HG03039 (cell line): Measurements from ENCODE around the gene AFAP1.
A peak's percentile ranks its signal among the peaks of the same experiment; 100 is the strongest.

Source experiments
- ATAC-seq: cut with Tn5 transposase; IDR thresholded peaks from one replicate; pipeline ENCODE4 v1.9.1; 2021; ENCODE audit warnings: mild to moderate bottlenecking, moderate library complexity; ENCODE audit not compliant: unreplicated experiment

The AFAP1 gene

GRCh38 chr4:7939377-7940108 lies at the start of gene AFAP1:
AFAP1 (minus strand) TSS chr4:7939861; CDS start chr4:7872078, 67,783 bp downstream.
- ATAC-seq = peak; percentile 87

- no peak for ATAC-seq
Measured at GRCh38 chr4:7988437-7988836, 48.8 kb upstream of the AFAP1 start.

- peak; percentile 61 for ATAC-seq
Measured at GRCh38 chr4:7987148-7987989, 47.7 kb upstream of the AFAP1 start.

- no peak for ATAC-seq
Measured at GRCh38 chr4:7985891-7986441, 46.3 kb upstream of the AFAP1 start.

GRCh38 chr4:7985072-7985471 lies 45.4 kb upstream of the AFAP1 start:
- ATAC-seq = no peak

GRCh38 chr4:7984286-7984925 lies 44.7 kb upstream of the AFAP1 start:
- no peak for ATAC-seq

GRCh38 chr4:7983296-7983695 lies 43.6 kb upstream of the AFAP1 start:
- no peak for ATAC-seq

GRCh38 chr4:7981738-7982394 lies 42.2 kb upstream of the AFAP1 start:
- ATAC-seq = no peak

GRCh38 chr4:7980036-7980435 lies 40.4 kb upstream of the AFAP1 start:
- ATAC-seq = no peak

- ATAC-seq = no peak
Measured at GRCh38 chr4:7979652-7979968, 39.9 kb upstream of the AFAP1 start.

GRCh38 chr4:7978907-7979651 lies 39.4 kb upstream of the AFAP1 start:
- ATAC-seq = no peak

- no peak for ATAC-seq
Measured at GRCh38 chr4:7978489-7978888, 38.8 kb upstream of the AFAP1 start.

GRCh38 chr4:7976634-7977033 lies 37.0 kb upstream of the AFAP1 start:
- no peak for ATAC-seq

- ATAC-seq = no peak
Measured at GRCh38 chr4:7976025-7976424, 36.4 kb upstream of the AFAP1 start.

GRCh38 chr4:7974425-7974824 lies 34.8 kb upstream of the AFAP1 start:
- ATAC-seq = no peak

- no peak for ATAC-seq
Measured at GRCh38 chr4:7973545-7973981, 33.9 kb upstream of the AFAP1 start.

- no peak for ATAC-seq
Measured at GRCh38 chr4:7971881-7972500, 32.3 kb upstream of the AFAP1 start.

GRCh38 chr4:7971159-7971631 lies 31.5 kb upstream of the AFAP1 start:
- ATAC-seq = no peak

- no peak for ATAC-seq
Measured at GRCh38 chr4:7970361-7970946, 30.8 kb upstream of the AFAP1 start.
